Left lung (tissue), 10 donors: ENCODE results near the gene CLDN5. TPM values are rescaled to one million over a fixed set of nuclear protein-coding genes. Genes with fewer than 3 reads are reported as not detected.

Source experiments
- ATAC-seq: fragments of 200-7000 bp; cut with Tn5 transposase; one replicate; pipeline ENCODE4 v1.9.1; 2020; ENCODE audit warnings: moderate library complexity
- DNase-seq, 4 donors: peaks; one replicate each; pipeline ENCODE4 v3.0.0-alpha.2; 2013 to 2020
- H3K27ac ChIP-seq, 2 donors: fragments of 200-600 bp; sonication (generic) in 1 of 2; one replicate each; pipeline versions ENCODE4 v1.5.0 to v1.8.0; 2020 to 2021
- H3K27me3 ChIP-seq, 2 donors: fragments of 200-600 bp; sonication (generic) in 1 of 2; one replicate each; pipeline versions ENCODE4 v1.5.0 to v1.8.0; 2020 to 2021
- H3K36me3 ChIP-seq, 2 donors: fragments of 200-600 bp; sonication (generic) in 1 of 2; one replicate each; pipeline versions ENCODE4 v1.5.0 to v1.8.0; 2020 to 2021
- H3K4me1 ChIP-seq, 2 donors: fragments of 200-600 bp; one replicate each; pipeline ENCODE4 v1.8.0; 2021
- H3K4me3 ChIP-seq, 2 donors: fragments of 200-600 bp; sonication (generic) in 1 of 2; one replicate each; pipeline versions ENCODE4 v1.5.0 to v1.8.0; 2020 to 2021; ENCODE audit warnings: mild to moderate bottlenecking in 1 of 2
- H3K9me3 ChIP-seq, 2 donors: fragments of 200-600 bp; sonication (generic) in 1 of 2; one replicate each; pipeline versions ENCODE4 v1.5.0 to v1.8.0; 2020 to 2021
- CTCF ChIP-seq, 2 donors: fragments of 200-600 bp; sonication (generic) in 1 of 2; IDR thresholded peaks; one replicate each; pipeline versions ENCODE4 v1.5.0 to v1.8.0; 2021; ENCODE audit warnings: antibody characterized with exemption in 2 of 2
- intact Hi-C, 2 donors: fragments of 100-400 bp; cut with DNase I; formaldehyde crosslinking; loops; one replicate each; pipeline versions ENCODE4 v1.11.2 to v1.14.2; 2022
- polyA plus RNA-seq, 6 donors: library from polyadenylated mRNA; unstranded; fragments of 120-200 nt; gene quantifications; one replicate each; pipeline ENCODE4 v1.2.1, GENCODE V29; 2013; ENCODE audit not compliant: insufficient read length in 6 of 6
- total RNA-seq, 2 donors: library from RNA; stranded (reverse); fragmentation: NEBNext Ultra II Directional; extraction: Animal tissue kit (Norgen Biotek cat#: 25700); gene quantifications; one replicate each; pipeline ENCODE4 v1.2.1, GENCODE V29; 2021
- donor health status: DM: no; HTN: yes; CAD: no.
- donor health status: DM: no; HTN: no; CAD: no.

Gene CLDN5
- total and polyA plus RNA-seq, 8 donors, result 56.4 to 90.7 (median 70.8) TPM

GRCh38 chr22:19527321-19527721, 3.1 kb upstream of the CLDN5 start:
- intact Hi-C loops, result no loop called here
- no peak overlapping the region for H3K4me3 ChIP-seq
- peak overlapping the region in 1 of 2 donors; percentile 83 for H3K27ac ChIP-seq
- DNase-seq (no peak), ATAC-seq (no peak)
- peaks cover 5 to 35% of the 10 kb centered on the region in 2 donors for H3K4me1 ChIP-seq
- H3K9me3 ChIP-seq, result no peaks in the 10 kb centered on the region
- H3K36me3 ChIP-seq, result no peaks in the 10 kb centered on the region
- peaks cover 31 to 40% of the 10 kb centered on the region in 2 donors for H3K27me3 ChIP-seq
- no peak for TF ChIP-seq CTCF (IDR thresholded peaks at IDR 0.05)

- TF ChIP-seq CTCF (IDR thresholded peaks at IDR 0.05), result no peak
- intact Hi-C loops, result no loop called here
- Histone ChIP-seq H3K4me3 (no peak overlapping the region), H3K9me3 (no peaks in the 10 kb centered on the region), H3K27me3 (peaks cover 31 to 44% of the 10 kb centered on the region in 2 donors), H3K4me1 (peaks cover 5 to 35% of the 10 kb centered on the region in 2 donors), H3K27ac (peak overlapping the region in 1 of 2 donors; percentile 83), H3K36me3 (no peaks in the 10 kb centered on the region)
- DNase-seq (no peak), ATAC-seq (no peak)
Observed at GRCh38 chr22:19526702-19527111, 2.5 kb upstream of the CLDN5 start.

- no peak for DNase-seq
- Histone ChIP-seq H3K4me1 (peaks cover 5 to 35% of the 10 kb centered on the region in 2 donors), H3K9me3 (no peaks in the 10 kb centered on the region), H3K36me3 (no peaks in the 10 kb centered on the region), H3K27me3 (peaks cover 31 to 44% of the 10 kb centered on the region in 2 donors), H3K27ac (peak overlapping the region; percentile 71 to 83), H3K4me3 (no peak overlapping the region)
- intact Hi-C loops, result no loop called here
- no peak for ATAC-seq
- TF ChIP-seq CTCF (IDR thresholded peaks at IDR 0.05), result no peak
Observed at GRCh38 chr22:19526076-19526701, 2.0 kb upstream of the CLDN5 start.

- DNase-seq (no peak), ATAC-seq (no peak)
- H3K27me3 ChIP-seq, result peaks cover 31 to 44% of the 10 kb centered on the region in 2 donors
- peak overlapping the region; percentile 71 to 83 for H3K27ac ChIP-seq
- no peak for TF ChIP-seq CTCF (IDR thresholded peaks at IDR 0.05)
- peaks cover 5 to 35% of the 10 kb centered on the region in 2 donors for H3K4me1 ChIP-seq
- intact Hi-C loops, result no loop called here
- no peaks in the 10 kb centered on the region for H3K36me3 ChIP-seq
- no peaks in the 10 kb centered on the region for H3K9me3 ChIP-seq
- no peak overlapping the region for H3K4me3 ChIP-seq
Observed at GRCh38 chr22:19525666-19526065, 1.5 kb upstream of the CLDN5 start.

GRCh38 chr22:19525116-19525660, 978 bp upstream of the CLDN5 start:
- peak overlapping the region; percentile 71 to 83 for H3K27ac ChIP-seq
- TF ChIP-seq CTCF (IDR thresholded peaks at IDR 0.05), result no peak
- H3K27me3 ChIP-seq, result peaks cover 31 to 44% of the 10 kb centered on the region in 2 donors
- H3K4me1 ChIP-seq, result peaks cover 5 to 35% of the 10 kb centered on the region in 2 donors
- ATAC-seq (no peak), DNase-seq (no peak)
- no peaks in the 10 kb centered on the region for H3K9me3 ChIP-seq
- intact Hi-C loops, result no loop called here
- H3K4me3 ChIP-seq, result peak overlapping the region; percentile 25 to 48
- H3K36me3 ChIP-seq, result no peaks in the 10 kb centered on the region
